GM19468 (cell line): Measurements from ENCODE around the gene PERM1.
A peak's percentile ranks its signal among the peaks of the same experiment; 100 is the strongest.
"Not testable (repeated sequence)": the region's sequence is repeated elsewhere in the genome, so short reads cannot be mapped to it uniquely, and the experiment has no call there.

ENCODE experiments used
- ATAC-seq: cut with Tn5 transposase; IDR thresholded peaks from one replicate; pipeline ENCODE4 v1.9.1; 2021; ENCODE audit warnings: mild to moderate bottlenecking, moderate library complexity, moderate number of reproducible peaks; ENCODE audit not compliant: unreplicated experiment; ENCODE audit errors: extremely low read depth

The PERM1 gene

DNA sequence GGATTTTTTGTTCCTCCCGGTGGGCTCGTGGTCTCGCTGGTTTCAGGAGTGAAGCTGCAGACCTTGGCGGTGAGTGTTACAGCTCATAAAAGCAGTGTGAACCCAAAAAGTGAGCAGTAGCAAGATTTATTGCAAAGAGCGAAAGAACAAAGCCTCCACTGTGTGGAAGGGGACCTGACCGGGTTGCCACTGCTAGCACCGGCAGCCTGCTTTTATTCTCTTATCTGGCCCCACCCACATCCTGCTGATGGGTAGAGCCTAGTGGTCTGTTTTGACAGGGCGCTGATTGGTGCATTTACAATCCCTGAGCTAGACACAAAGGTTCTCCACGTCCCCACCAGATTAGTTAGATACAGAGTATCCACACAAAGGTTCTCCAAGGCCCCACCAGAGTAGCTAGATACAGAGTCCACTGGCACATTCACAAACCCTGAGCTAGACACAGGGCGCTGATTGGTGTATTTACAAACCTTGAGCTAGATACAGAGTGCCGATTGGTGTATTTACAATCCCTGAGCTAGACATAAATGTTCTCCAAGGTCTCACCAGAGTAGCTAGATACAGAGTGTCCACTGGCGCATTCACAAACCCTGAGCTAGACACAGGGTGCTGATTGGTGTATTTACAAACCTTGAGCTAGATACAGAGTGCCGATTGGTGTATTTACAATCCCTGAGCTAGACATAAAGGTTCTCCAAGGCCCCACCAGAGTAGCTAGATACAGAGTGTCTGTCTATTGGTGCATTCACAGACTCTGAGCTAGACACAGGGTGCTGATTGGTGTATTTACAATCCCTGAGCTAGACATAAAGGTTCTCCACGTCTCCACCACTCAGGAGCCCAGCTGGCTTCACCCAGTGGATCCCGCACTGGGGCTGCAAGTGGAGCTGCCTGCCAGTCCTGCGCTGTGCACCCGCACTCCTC is 35.8 kb upstream of the PERM1 start:
- not testable (repeated sequence) for ATAC-seq

- ATAC-seq = no peak
Measured at GRCh38 chr1:1014799-1015681, 33.1 kb upstream of the PERM1 start.

DNA sequence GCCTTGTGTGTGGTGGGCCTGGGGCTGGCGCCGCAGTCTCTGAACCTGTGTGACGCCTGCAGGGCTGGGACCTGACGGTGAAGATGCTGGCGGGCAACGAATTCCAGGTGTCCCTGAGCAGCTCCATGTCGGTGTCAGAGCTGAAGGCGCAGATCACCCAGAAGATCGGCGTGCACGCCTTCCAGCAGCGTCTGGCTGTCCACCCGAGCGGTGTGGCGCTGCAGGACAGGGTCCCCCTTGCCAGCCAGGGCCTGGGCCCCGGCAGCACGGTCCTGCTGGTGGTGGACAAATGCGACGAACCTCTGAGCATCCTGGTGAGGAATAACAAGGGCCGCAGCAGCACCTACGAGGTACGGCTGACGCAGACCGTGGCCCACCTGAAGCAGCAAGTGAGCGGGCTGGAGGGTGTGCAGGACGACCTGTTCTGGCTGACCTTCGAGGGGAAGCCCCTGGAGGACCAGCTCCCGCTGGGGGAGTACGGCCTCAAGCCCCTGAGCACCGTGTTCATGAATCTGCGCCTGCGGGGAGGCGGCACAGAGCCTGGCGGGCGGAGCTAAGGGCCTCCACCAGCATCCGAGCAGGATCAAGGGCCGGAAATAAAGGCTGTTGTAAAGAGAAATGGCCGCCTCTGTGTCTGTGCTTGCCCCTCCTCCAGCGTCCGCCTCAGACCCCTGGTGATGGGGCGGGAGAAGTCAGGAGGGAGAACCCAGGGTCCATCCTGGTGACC is 32.2 kb upstream of the PERM1 start:
- no peak for ATAC-seq

DNA sequence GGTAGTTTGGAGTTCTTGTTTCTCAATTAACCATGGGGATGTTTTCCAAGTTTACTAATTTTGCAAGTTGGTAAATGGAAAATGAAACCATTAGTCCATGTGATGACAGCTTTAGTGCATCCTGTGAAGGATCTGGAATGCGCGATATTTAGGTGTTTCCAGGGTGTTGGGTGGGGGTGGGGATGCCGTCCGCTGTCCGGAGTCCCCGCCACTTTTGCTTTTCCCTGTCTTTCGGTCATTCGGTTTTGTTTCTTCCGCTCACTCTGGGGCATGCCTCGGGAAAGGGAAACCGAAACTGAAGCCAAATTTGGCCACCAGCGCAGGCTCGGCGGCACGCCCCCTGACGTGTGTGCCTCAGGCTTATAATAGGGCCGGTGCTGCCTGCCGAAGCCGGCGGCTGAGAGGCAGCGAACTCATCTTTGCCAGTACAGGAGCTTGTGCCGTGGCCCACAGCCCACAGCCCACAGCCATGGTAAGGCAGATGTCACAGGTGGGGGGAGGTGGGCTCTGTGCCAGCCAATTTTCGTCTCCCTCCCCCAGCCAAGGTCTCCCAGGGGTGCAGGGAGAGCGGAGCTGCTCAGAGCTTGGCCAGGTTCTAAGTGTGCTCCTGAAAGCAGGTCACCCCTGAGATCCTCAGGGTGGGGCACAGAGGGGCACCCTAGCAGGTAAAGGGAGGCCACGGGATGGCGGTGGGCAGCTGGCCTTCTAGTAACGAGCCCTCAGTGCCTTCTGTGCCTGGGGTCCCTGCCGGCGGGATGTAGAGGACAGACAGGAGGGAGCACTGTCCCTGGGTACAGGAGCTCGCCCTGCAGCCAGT is 31.4 kb upstream of the PERM1 start, which contains the start of gene ISG15:
Gene ISG15, plus strand, starts transcription at position 393 of the 817 bp plus-strand sequence. Its CDS starts 77 bp downstream, at position 470.
- peak; percentile 89 for ATAC-seq

DNA sequence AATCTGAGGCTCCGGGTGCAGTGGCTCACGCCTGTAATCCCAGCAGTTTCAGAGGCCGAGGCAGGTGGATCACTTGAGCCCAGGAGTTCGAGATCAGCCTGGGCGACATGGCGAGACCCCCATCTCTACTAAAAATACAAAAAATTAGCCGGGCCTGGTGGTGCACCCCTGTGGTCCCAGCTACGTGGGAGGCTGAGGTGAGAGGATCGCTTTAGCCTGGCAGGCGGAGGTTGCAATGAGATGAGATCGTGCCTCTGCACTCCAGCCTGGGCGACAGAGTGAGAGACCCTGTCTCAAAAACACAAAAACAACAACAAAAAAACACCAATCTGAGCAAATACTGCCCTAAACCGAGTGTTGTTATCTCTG is 30.8 kb upstream of the PERM1 start:
- ATAC-seq = not testable (repeated sequence)

DNA sequence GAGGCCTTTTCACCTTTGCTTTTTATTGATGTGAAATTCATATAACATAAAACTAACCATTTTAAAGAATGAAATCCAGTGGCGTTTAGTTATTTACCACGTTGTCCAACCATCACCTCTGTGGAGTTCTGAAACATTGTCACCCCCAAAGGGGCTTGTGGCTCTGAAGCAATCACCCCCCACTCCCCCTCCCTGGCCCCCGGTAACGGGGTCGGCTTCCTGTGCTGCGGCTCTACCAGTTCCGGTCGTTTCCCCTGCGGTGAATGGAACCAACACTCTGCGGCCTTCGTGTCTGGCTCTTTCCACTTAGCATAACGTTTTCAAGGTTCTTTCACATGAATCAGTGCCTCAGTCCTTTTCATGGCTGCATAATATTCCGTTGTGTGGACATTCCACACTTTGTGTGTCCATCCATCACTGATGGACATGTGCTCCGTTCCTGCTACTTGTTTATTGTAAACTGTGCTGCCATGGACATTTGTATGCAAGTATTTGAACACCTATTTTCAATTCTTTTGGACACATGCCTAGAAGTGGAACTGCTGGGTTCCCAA is 29.6 kb upstream of the PERM1 start:
- no peak for ATAC-seq

- ATAC-seq = not testable (repeated sequence)
Measured at GRCh38 chr1:1010131-1010530, 28.2 kb upstream of the PERM1 start.

DNA sequence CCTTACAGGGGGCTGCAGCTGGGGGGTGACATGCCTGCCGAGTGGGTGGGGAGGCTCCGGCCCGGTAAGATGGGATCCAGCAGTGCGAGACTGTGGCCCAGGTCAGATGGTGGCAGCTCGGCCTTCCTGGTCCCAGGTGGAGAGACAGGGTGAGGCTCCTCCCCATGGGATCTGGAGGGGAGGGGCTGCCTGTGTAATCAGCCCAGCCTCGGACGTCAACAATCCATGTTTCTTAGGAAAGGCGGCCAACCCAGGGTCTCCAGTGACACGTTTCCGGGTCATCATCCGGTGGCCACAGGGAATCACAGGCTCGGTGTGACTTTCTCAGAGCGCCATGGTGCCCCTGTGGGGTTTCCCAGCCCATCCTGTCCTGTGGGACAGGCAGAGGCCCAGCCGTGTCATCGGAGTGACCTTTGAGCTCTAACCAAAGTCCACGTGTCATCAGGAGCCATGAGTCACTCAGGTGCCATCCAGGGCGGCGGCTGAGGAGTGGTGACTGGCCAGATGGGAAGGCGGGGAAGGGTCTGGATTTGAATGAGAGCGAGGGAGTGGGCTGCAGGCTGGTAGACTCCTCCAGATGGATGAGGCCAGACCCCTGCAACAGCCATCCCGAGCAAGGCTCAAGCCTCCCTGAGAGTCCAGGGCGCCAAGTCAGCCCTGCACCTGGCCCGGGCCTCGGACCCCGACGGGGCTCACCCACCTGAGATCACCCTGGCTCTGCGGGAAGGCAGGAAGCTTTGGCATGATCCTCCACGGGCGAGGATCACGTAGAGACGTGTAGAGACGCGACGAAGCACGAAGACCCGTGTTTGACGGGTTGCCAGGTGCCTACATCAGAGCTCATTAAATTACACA is 24.6 kb upstream of the PERM1 start:
- ATAC-seq = no peak

DNA sequence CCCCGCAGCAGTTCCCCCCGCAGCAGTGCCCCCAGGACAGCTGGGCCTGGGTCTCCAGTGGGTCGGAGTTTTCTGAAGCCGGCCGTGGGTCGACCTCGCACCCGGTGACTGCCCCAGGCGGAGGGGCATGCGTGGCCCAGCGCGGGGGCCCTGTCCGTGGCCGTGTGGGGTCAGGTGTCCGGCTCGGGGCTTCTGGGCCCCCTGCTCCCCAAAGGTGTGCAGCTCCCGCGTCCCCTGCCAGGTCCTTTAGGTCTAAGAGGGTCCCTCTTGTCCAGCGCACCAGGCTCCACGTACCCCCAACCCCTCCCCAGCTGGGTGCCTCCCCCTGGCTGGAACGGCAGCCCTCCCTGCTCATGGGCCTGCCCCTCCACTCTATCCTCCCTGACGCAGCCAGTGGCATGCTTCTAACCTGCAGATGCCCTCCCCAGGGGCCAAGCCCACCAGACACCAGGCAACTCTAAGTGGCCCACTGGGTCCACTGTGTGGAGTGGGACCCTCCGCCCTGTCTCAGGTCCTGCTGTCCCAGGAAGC is 23.9 kb upstream of the PERM1 start:
- ATAC-seq = no peak

DNA sequence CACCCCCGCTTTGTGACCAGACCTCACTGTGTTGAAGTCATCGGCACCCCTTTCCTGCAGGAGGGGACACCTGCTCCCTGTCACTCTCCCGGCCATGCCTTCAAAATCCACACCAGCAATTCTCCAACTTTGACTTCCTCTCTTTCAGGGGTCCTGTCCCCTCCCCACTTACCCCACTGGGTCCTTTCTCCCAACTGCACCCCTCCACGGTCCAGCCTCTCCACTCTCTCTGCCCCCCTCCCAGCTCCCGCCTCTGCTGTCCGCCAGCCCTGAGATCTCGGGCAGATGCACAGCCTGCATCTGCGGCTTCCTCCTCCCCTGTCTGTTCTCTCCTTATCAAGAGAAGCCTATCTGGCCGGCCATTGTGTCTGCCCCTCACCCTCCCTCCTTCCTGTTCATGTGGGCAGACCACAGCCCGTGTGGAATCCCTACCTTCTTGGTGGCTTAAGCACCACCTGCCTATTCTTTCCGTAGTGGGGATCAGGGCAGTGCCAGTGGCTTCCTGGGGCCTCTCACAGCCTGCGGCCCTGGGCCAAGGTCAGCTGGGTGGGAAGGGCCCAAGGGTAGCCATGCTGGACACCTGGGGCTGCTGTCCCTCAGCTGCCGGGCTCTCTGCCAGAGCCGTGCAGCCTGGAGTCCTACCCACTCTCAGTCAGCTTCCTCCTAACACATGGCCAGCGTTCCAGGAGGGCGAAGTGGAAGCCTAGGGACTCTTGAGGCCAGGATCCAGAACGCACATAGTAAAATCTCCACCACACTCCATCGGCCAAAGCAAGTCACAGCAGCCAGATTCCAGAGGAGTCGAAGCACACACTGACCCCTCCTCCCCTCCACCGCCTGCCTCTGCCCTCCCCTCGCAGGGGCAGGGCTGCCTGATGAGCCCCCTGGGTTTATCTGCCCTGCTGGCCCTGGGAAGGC is 23.1 kb upstream of the PERM1 start:
- ATAC-seq = no peak

- ATAC-seq = no peak
Measured at GRCh38 chr1:1004420-1004779, 22.5 kb upstream of the PERM1 start.

DNA sequence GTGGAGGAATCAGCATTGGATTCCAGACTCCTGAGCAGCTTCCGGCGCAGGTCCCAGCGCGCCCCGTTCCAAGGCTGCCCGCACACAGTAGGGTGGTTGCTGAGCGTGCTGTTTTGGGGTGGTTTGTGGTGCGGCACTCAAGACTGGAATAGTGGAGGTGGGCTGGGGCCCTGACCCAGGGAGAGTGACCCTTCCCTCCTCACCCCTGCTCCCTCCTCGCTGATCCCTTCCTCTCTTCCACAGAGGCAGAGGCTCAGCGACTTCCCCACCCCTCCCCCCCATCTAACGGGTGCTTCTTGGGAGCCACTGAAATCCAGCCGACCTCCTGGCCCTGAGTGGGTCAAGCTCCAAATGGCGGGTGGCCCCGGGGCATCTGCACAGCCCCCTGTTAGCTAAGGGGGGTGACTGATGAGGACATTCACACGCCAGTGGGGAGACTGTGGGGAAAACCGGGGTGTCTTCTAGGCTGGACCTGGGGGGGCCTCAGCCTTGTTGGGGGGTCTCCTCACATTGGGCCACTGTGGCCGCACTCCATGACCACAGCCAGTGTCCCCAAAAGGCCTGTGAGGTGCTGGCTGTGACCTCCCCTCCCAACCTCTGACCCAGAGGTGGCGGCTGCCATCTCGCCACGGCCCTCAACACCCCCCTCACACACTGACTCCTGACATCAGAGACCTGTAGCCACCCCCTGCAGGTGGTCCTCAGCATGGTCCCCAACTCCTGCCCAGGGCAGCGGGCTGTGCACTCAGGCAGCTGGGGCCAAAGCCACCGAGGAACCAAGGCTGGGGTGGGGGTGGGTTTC is 21.9 kb upstream of the PERM1 start:
- no peak for ATAC-seq

DNA sequence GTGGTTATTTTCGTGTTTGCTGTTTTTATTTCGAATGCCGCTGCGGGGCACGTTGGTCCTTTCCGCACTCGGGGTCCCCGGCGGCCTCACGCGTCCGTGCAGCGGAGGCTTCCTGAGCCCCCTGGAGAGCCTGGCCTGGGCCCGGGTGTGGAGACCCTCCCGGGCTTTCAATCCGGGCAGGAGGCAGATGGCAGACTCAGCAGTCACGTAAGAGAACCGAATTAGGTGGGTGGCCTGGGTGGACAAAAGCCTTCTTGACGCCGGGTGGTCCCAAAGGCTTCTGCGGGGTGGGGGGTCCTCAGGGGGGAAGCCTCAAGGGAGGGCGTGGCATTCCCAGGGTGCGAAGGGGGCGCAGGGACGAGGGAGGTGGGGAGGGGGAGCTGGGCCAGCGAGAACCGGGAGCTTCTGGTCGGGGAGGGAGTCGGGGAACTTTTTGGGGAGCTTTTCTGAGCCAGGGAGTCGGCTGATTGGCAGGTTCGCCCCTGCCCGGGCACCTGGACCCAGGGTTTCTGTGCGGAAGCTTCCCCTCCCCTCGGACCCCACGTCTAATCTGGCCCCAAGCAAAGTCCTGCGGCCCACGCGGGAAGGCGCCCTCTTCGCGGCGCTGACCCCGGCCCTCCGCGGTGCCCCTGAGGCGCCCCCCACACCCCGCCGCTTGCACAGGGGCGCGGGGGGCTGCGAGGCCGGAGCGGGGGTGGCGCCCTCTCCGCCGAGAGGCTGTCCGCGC is 19.3 kb upstream of the PERM1 start:
- no peak for ATAC-seq

GRCh38 chr1:1000357-1001056 is 18.6 kb upstream of the PERM1 start:
- ATAC-seq = no peak

- ATAC-seq = no peak
Measured at GRCh38 chr1:999725-1000356, 17.9 kb upstream of the PERM1 start, which contains the start of gene HES4. Gene HES4, minus strand, starts transcription at chr1:1000097. Its CDS starts 124 bp downstream, at chr1:999973.
